NCI-H1048 (cell line): Measurements from ENCODE around the gene HRAS.

Experiments used
- DNase-seq: peaks from one replicate; lab custom pipeline; 2025; lab: John Stamatoyannopoulos, UW

Gene HRAS

GRCh38 chr11:553083-553987 lies 18.0 kb upstream of the HRAS start:
- no peak for DNase-seq

- no peak for DNase-seq
Observed at GRCh38 chr11:551596-551995, 16.2 kb upstream of the HRAS start.

- no peak for DNase-seq
Observed at GRCh38 chr11:551131-551530, 15.8 kb upstream of the HRAS start.

- DNase-seq: no peak
Observed at GRCh38 chr11:550746-551085, 15.3 kb upstream of the HRAS start.

- DNase-seq: no peak
Observed at GRCh38 chr11:550021-550745, 14.8 kb upstream of the HRAS start.

GRCh38 chr11:548700-549603 lies 13.6 kb upstream of the HRAS start:
- no peak for DNase-seq

GRCh38 chr11:545171-545570 lies 9.8 kb upstream of the HRAS start:
- no peak for DNase-seq

GRCh38 chr11:544817-545166 lies 9.4 kb upstream of the HRAS start:
- DNase-seq: no peak

- no peak for DNase-seq
Observed at GRCh38 chr11:541433-541885, 6.1 kb upstream of the HRAS start.

- DNase-seq: no peak
Observed at GRCh38 chr11:540583-541432, 5.4 kb upstream of the HRAS start.

GRCh38 chr11:539971-540481 lies 4.7 kb upstream of the HRAS start:
- no peak for DNase-seq

GRCh38 chr11:538431-539051 lies 3.2 kb upstream of the HRAS start:
- DNase-seq: no peak

- DNase-seq: no peak
Observed at GRCh38 chr11:537622-538430, 2.5 kb upstream of the HRAS start.

GRCh38 chr11:536841-537621 lies 1.7 kb upstream of the HRAS start, which contains the start of gene LRRC56:
Gene LRRC56 (plus strand): TSS chr11:537527. CDS start chr11:540685, 3,158 bp downstream.
- peak; percentile 79 for DNase-seq

GRCh38 chr11:535210-535518 lies 212 bp downstream of the HRAS start:
- no peak for DNase-seq

GRCh38 chr11:534396-535209 lies 773 bp downstream of the HRAS start:
- DNase-seq: no peak

GRCh38 chr11:533586-534395 lies 1.6 kb downstream of the HRAS start:
- DNase-seq: no peak
